Ramos (cell line): ENCODE measurements around the gene HBG2.
"Not testable (repeated sequence)": the region's sequence is repeated elsewhere in the genome, so short reads cannot be mapped to it uniquely, and the experiment has no call there.

Source experiments
- in situ Hi-C: fragments of 300-500 bp; cut with MboI; formaldehyde crosslinking; loops from one replicate; pipeline ENCODE4 v1.14.3; 2022; ENCODE audit warnings: low sequenced_read_pairs; ENCODE audit not compliant: unreplicated experiment

HBG2 gene

DNA sequence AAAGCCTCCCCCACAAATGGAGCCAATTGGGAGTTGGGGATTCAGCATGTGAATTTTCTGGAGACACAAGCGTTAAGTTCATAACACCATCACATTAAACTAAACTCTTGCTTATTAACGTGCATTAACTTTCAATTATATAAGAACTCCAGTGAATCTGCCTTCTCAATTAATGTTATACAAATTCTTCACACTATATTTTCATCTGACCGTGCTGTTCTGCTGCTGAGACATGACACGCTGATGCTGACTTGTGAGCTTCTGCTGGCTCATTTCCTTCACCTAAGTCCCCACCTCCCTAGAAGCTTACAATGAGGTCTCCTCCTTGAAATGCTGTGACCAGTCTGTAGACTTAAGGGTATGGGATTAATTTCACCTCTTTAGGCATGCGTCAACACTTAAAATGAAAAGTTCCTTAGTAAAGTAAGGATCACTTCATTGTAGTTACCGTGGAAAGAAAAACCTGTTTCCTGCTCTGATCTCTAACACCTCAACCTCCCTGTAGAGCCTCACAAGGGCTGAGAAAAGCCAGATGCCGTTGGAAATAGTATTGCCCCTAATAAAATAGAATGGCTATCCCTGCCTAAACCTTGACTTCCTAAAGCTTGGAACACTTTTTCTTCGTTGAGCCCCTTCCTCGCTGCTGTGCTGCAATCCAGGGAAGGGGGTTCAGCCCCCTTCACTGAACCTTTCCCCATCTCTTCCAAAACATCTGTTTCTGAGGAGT lies 2.2 kb downstream of the HBG2 start:
- in situ Hi-C loops, result no loop called here

DNA sequence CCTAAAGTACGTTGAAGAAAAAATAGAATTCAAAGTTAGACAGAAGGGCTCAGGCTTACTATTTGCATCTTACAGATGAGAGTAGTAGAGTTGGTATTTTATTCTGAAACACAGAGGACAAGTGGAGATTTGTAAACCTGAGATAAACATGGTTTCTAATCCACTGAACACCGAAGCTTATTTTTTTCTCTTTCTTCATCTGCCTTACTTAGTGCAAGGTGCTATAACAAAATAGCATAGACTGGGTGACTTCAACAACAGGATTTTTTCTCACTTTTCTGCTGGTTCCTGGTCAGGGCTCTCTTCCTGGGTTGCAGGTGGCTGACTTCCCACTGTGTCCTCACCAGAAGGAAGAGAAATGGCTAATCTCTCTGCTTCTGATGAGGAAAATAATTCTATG lies 2.8 kb downstream of the HBG2 start:
- in situ Hi-C loops, result no loop called here

DNA sequence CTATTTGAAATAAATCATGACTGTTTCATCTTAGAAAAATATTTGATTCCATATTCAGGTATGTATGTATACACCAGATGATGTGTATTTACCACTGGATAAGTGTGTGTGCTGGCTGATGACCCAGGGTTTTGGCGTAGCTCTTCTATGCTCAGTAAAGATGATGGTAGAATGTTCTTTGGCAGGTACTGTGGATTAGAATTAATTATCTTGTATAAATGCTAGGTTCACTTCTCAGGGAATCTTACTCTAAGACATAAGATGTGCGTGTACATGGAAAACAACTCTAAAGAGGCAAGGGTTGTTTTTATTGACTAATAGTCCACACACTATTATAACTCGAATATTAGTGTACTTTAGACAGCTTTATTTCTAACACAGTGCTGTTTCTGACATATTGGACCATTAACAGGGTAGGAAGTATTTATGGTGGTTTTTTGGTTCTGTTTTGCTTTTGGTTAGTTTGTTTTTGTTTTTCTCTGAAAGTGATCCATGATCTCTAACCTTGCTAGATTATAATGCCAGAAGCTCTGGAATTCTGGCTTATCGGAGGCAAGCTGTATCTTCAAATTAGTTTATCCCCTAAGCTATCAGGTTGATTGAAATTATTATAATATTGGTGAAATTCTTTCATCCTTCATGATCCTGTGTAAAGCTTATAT lies 3.9 kb downstream of the HBG2 start:
- in situ Hi-C loops, result no loop called here

DNA sequence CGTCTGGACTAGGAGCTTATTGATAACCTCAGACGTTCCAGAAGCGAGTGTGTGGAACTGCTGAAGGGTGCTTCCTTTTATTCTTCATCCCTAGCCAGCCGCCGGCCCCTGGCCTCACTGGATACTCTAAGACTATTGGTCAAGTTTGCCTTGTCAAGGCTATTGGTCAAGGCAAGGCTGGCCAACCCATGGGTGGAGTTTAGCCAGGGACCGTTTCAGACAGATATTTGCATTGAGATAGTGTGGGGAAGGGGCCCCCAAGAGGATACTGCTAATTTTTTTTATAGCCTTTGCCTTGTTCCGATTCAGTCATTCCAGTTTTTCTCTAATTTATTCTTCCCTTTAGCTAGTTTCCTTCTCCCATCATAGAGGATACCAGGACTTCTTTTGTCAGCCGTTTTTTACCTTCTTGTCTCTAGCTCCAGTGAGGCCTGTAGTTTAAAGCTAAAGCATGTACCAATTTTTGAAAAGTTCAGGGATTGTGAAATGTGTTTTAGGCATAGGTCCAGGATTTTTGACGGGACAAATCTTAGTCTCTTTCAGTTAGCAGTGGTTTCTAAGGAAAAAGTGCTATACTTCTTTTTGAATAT lies 4.7 kb downstream of the HBG2 start, which contains the start of gene HBG1:
TSS of gene HBG1 (minus strand) at position 51 of the 590 bp plus-strand sequence. CDS start 53 bp downstream, outside the sequence.
- in situ Hi-C loops, result not testable (repeated sequence)

- in situ Hi-C loops, result not testable (repeated sequence)
Measured at GRCh38 chr11:5248498-5248897, 6.1 kb downstream of the HBG2 start.

DNA sequence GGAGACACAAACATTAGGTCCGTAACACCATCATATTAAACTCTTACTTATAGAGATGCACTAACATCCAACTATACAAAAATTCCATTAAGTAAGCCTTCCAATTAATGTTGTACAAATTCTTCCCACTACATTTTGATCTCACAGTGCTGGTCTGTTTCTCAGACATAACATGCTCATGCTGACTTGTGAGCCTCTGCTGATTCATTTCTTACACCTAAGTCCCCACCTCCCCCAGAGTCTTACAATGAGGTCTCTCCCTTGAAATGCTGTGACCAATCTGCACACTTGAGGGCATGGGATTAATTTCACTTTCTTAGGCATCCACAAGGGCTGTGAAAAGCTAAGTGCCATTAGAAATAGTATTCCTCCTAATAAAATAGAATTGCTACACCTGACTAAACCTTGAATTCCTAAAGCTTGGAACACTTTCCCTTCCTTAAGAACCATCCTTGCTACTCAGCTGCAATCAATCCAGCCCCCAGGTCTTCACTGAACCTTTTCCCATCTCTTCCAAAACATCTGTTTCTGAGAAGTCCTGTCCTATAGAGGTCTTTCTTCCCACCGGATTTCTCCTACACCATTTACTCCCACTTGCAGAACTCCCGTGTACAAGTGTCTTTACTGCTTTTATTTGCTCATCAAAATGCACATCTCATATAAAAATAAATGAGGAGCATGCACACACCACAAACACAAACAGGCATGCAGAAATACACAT lies 6.9 kb downstream of the HBG2 start:
- in situ Hi-C loops, result no loop called here

DNA sequence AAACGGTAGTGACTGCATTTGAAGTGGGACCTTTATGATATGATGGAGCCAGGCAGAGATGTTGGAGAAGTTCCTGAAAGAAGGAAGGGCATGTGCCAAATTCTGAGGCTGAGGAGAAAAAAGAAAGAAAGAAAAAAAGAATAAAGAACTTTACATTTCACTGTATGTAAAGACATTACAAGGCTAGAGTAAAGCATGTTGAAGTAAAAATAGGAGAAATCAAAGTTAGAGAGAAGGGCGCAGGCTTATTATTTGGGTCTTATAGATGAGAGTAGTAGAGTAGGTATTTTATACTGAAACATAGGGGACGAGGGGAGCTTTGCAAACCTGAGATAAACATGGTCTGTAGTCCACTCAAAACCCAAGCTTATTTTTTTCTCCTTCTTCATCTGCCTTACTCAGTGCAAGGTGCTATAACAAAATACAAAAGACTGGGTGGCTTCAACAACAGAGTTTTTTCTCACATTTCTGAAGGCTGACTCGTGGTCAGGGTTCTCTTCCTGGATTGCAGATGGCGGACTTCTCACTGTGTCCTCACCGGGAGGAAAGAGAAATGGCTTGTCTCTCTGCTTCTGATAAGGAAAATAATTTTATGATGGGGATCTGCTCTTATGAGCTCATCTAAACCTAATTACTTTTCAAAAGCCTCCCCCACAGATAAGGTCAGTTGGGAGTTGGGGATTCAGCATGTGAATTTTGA lies 7.7 kb downstream of the HBG2 start:
- in situ Hi-C loops, result no loop called here

- in situ Hi-C loops, result no loop called here
Measured at GRCh38 chr11:5245155-5245554, 9.4 kb downstream of the HBG2 start.

DNA sequence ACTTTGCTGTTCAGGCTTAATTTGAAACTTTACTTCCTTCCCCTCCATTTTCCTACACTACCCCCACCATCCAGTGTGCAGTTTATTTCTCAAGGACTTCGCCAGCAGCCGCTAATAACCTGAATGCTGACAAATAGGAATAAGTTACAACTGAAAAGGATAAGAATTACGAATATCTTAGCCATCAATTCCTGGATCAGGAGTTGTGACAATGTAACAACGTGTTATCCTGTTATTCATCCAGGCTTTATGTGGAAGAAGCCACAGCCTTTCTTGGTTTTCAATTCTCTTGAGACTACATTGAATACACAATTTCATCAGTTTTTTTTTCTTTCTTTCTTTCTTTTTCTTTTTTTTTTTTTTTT lies 10.8 kb downstream of the HBG2 start:
- in situ Hi-C loops, result no loop called here

DNA sequence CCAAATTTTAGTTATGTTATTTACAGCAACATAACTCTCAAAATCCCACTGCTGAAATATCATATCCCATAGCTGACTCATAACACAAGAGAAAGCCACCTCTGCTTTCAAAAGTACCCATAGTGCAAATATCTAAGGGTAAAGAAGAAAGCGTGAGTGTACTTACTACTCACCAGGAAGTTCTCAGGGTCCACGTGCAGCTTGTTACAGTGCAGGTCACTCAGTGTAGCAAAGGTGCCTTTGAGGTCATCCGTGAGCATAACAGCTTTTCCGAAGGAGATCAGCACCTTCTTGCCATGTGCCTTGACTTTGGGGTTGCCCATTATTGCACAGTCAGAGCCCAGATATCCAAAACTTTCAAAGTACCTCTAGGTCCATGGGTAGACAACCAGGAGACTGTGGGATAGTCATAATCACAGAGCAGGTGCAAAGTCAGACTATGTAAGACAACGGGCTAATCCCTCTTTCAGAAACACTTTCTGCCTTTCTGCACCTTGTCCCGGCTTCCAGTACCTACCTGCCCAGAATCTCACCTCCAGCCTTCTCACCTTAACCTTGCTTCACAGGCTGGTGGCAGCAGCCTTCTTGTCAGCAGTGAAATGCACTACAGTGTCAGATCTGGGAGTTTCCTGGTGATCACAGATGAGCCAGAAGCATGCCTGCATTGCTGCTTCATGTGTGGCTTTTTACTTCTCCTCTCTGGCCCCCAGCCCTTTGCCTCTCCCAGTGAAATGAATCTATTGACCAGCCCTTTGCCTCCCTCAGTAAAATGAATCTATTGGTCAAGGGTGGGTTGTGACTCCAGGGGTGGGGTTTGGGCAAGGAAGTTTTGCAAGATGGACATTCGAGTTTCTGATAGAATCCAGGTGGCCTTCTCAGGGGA lies 11.4 kb downstream of the HBG2 start:
- in situ Hi-C loops, result no loop called here

DNA sequence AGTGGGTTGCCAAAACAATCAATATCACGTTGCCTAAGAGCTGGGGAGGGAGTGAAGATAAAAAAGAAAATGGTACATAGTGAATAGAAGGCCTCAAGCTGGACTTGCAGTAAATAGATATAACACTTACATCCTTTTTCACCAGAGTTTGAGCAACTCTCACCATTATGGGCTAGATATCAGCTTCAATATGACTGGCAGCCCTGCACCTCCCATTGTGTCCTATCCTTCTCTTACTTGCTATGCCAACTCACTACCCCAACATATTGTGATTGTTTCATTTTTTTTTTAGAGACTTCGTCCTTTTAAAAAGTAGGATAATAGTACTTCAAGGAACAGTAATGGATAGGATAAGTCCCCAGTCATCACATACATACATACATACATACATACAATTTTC lies 12.4 kb downstream of the HBG2 start:
- in situ Hi-C loops, result no loop called here

DNA sequence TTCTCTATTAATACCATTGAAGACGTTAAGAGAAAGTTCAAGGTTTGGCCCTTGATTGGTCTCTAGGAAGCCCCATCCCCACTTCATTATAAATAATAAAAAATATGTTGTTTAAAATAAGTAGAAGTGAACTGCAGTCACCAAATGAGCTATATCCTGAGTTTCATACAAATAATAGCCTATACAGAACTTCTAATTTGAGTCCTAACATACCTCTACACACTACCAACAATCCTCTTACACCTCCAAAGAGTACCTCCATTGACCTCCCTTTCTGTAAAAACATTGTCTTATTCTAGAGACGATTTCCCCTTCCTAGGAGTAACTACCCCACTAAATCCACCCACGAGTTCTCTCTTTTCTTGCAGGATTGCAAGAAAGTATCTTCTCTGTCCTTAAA lies 13.1 kb downstream of the HBG2 start:
- in situ Hi-C loops, result no loop called here

DNA sequence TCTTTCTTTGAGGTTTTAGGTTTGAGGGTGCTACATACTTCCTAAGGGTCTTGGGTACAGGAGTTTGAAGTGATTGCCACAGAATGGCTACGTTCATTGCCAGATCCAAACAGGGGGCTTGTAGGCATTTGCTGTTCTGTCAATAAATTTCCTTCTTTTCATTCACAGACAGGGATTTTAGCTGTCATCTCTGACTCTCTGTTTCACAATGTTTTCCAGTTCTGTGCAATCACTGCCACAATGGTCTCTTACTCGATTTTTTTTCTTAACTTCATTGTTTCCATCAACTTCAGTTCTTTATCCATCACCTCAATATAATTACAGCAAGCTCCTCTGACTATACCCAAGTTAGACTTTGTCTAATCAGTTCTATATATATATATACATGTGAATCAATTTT lies 14.1 kb downstream of the HBG2 start:
- in situ Hi-C loops, result no loop called here

DNA sequence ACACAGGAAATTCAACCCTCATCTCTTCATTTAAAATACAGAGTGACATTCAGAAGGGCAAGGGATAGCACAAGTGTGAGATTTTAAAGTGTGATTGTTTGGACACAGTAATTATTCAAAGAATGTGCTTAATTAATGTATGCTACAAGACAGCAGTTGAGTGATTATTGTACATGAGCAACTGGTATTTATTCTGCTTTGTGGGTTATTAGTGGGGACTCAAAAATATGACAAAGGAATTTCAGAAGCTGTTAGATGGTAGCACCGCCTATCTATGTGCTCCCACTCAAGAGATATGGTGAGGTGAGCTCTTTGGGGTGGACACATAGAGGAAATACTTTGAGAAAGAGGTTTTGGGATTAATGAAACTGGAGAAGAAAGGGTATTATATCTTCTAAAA lies 14.5 kb downstream of the HBG2 start:
- in situ Hi-C loops, result no loop called here

DNA sequence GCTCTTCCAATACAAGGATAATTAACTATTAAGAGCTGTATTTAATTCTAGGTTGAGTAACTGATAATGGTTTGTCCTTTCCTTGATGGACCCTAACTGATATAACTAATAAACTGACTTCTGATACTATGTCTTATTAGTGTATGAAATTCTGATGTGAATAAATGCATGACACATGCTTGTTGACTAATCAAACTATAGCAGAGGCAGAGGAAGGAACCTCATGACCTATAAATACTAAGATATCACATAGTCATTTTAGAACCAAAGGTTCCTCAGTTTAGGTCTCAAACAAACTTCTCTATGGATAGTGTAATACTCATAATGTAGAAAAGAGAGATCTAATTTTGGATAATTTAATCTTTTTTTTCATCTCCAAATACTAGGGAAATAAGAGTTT lies 15.5 kb downstream of the HBG2 start:
- in situ Hi-C loops, result no loop called here

- in situ Hi-C loops, result no loop called here
Measured at GRCh38 chr11:5238486-5238885, 16.1 kb downstream of the HBG2 start.

GRCh38 chr11:5237420-5237819 lies 17.2 kb downstream of the HBG2 start:
- in situ Hi-C loops, result no loop called here

DNA sequence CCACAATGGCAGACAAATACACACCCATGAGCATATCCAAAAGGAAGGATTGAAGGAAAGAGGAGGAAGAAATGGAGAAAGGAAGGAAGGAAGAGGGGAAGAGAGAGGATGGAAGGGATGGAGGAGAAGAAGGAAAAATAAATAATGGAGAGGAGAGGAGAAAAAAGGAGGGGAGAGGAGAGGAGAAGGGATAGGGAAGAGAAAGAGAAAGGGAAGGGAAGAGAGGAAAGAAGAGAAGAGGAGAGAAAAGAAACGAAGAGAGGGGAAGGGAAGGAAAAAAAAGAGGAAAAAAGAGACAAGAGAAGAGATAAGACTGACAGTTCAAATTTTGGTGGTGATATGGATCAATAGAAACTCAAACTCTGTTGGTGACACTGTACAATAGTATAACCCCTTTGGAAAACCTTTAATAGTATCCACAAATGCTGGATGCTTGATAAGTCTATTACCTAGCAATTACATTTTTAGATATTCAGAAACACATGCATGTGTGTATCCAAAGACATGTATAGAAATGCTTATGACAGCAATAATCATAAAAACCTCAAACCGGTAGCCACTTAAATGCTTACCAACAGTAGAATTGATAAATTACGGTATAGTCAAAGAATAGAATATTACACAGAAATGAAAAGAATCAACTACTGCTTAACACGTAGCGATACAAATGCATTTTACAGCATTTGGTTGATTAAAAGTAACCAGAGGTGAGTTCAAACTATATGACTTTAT lies 19.1 kb downstream of the HBG2 start:
- in situ Hi-C loops, result no loop called here

DNA sequence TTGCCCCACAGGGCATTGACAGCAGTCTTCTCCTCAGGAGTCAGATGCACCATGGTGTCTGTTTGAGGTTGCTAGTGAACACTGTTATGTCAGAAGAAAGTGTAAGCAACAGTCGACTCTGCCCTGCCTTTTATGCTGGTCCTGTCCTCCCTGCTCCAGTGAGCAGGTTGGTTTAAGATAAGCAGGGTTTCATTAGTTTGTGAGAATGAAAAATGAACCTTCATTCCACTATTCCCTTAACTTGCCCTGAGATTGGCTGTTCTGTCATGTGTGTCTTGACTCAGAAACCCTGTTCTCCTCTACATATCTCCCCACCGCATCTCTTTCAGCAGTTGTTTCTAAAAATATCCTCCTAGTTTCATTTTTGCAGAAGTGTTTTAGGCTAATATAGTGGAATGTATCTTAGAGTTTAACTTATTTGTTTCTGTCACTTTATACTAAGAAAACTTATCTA lies 20.2 kb downstream of the HBG2 start, which contains the start of gene HBD:
TSS of gene HBD (minus strand) at position 103 of the 454 bp plus-strand sequence. CDS start at position 53, 50 bp downstream.
- in situ Hi-C loops, result no loop called here
